Muscle of arm (tissue), 12 donors: Measurements from ENCODE around the gene SCUBE1. TPM values are rescaled to one million over a fixed set of nuclear protein-coding genes. Genes with fewer than 3 reads are reported as not detected.

Experiments used
- DNase-seq: peaks from one replicate; pipeline ENCODE4 v3.0.0-alpha.2; 2013
- polyA plus RNA-seq, 12 donors: library from polyadenylated mRNA; unstranded; fragments of 120-200 nt; gene quantifications; one replicate each; pipeline ENCODE4 v1.2.1, GENCODE V29; 2013; ENCODE audit not compliant: insufficient read length in 12 of 12

Gene SCUBE1
- polyA plus RNA-seq, 12 donors, result 0.21 to 5.5 (median 0.53) TPM; not detected in 2

DNA sequence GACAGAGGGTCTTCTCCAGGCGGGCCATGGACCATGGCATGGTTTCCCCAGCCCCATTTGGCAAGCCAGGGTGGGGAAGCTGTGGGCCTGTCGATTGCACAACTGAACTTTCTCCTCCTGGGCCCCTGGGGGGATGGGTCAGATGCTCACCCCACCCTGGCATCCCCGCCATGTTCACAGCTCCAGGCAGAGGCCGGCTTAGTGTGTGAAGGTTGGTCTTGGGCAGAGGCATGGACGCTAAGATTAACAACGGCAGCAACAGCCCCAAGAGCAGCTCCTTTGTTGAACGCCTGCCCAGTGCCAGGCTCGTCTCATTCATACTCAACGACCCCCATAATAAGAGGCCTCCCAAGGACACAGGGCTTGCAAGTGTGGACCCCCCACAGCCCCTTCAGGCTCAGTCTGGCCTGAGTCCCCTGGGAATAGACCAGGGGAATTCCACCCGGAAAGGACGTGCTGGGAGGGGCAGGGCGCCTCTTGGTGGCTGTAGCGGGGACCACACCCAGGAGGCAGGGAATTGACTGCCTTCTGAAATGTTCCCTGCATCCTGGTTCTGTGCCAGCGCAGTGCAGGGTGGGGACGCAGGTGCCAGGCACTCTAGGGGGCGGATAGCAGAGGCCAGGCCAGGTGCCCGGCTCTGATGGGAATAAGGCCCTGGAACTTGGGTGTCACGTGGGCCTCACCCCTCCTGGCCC lies 183.5 kb downstream of the SCUBE1 start:
- DNase-seq, result no peak

DNA sequence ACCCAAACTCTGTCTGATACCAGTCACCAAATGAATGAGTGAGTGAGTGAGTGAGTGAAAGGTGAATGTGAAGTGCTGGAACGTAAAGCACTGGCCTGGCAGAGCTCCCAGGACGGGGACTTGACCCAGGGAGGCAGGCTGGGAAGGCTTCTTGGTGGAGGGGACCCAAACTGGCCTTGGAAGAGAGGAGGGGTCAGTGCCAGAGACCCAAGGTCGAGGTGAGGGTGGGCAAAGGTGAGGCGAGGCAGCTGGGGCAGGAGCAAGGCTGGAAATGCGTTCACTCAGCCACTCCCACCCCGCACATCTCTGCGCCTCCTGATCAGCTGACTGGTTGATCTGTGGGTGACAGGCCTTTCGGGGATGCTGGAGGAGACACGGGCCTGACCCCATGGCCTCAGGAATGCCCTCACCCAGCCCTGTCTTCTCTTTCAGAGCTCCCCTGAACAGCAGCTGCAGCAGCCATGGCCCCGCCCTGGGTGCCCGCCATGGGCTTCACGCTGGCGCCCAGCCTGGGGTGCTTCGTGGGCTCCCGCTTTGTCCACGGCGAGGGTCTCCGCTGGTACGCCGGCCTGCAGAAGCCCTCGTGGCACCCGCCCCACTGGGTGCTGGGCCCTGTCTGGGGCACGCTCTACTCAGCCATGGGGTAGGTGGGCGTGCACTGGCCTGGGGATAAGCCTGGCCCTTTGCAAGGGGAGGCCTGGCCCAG lies 184.2 kb downstream of the SCUBE1 start:
- no peak for DNase-seq

DNA sequence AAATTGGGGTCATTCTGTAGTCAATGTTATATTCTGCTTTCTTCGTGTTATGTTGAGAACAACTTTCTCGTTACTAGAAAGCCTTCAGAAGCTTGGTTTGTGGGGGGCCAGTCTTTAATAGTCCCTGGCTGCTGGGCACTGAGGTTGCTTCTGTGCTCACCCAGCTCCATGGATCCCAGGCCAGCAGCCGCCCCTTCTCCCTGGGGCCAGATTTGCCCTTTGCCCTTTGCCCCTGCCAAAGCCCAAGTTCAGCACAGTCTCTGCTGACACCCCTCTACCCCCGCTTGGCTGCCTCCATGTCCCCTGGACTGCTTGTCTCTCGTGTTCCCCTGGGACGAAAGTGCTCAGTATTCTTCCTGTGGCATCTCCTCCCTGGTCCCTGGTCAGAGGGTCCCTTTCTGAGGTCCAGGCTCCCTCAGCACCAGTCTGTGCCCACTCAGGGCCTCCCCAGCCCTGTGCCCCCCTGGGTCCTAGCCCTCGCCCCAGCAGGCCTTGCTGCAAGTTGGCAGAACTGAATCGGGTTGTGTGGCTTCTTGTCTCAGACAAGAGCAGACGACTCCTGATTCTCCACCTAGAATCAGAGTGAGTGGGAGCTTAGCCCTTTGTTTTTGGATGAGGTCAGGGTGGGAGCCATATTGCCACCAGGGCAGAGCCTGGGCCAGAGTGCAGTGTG lies 185.2 kb downstream of the SCUBE1 start:
- no peak for DNase-seq

GRCh38 chr22:43156413-43156812 lies 186.8 kb downstream of the SCUBE1 start:
- DNase-seq, result no peak

DNA sequence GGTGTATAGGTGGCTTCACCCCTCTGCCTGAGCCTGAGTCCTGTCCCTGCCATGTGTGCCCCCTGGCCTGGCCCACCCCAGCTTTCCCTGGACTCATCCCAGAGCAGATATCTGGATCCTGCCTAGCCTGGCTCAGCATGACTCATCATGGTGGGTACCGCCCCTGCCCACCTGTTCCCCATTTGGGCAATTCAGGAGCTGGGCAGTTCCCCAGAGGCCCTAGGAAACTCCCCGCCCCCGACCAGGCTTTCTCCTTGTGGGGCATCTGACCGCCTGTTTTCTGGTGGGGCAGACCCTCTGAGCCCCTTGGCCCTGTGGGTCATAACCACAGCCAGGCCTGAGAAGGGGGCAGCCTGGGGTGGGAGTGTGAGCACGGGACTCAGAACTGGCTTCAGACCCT lies 187.4 kb downstream of the SCUBE1 start:
- DNase-seq, result no peak

- no peak for DNase-seq
Observed at GRCh38 chr22:43154887-43155536, 188.2 kb downstream of the SCUBE1 start.

GRCh38 chr22:43153899-43154298 lies 189.3 kb downstream of the SCUBE1 start:
- no peak for DNase-seq

DNA sequence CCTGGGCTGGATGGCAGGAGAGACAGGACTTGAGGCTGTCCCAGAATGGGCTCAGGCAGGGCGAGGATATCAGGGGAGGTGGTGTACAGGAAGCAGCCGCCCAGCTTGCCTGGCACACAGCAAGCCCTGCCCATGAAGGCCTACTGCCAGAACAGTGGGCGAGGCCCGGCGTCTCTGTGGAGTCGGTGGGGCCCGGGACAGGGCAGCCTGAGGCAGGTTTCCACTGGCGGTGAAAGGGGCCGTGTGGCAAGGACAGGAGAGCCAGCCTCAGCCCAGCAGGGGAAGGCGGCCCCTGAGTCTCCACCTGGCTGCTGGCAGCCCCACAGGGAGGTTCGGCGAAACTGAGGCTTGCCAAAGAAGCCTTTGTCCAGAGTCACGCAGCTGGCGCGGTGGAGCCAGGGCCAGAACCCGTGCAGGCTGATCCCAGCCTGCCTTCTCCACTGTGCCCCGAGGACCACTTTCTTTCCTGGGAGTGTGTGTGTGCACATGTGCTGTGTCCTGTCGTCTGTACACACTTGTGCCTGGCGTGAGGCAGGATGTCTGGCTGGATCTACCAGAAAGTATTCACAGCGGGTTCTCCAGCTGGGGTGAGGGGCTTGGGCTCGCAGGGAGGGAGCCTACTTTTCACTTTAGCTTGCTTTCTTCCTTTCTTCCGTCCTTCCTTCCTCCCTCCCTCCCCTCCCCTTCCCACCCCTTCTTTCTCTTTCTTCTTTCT lies 190.7 kb downstream of the SCUBE1 start:
- DNase-seq, result peak; percentile 29

DNA sequence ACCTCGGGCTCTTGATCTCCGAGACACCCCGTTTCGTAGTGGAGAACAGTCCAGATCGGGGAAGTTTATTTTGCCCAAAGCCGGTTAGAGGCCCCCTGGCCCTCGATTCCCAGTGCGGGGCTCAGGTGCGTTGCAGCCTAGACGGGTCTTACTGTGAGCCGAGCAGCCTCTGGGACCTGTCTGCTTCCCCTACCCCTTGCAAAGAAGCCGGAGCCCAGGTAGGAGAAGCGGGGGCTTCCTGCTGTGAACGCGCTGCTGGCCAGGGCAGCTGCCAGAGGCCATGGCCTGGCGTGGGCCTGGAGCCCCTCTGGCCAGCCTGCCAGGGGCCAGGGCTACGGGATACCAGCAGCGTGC lies 191.2 kb downstream of the SCUBE1 start:
- DNase-seq, result no peak

- DNase-seq, result peak; percentile 38
Observed at GRCh38 chr22:43151251-43152002, 191.7 kb downstream of the SCUBE1 start, which contains the start of gene TSPO. TSS of gene TSPO (plus strand) at chr22:43151559. CDS start at chr22:43159239, 7,680 bp downstream.

DNA sequence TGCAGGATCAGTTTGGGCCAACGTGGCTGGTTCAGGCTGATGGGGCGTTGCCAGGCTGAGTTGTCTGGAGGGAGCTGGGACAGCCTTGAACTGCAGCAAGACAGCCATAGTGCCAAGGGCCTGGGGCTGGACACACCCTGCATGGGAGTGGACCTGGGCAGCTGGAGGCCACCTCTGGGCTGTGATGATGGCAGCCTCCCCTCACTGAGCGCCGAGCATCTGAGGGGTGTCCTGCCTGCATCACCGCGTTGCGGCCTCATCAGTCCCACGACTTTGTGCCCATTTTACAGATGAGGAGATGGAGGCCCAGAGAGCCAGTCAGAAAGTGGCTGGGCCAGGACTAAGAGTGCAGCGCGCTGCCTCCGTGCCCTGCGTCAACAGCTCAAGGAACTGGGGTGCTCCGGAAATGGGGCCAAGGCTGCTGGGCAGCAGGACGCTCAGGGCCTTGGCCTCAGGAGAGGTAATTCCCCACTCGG lies 192.4 kb downstream of the SCUBE1 start:
- no peak for DNase-seq

DNA sequence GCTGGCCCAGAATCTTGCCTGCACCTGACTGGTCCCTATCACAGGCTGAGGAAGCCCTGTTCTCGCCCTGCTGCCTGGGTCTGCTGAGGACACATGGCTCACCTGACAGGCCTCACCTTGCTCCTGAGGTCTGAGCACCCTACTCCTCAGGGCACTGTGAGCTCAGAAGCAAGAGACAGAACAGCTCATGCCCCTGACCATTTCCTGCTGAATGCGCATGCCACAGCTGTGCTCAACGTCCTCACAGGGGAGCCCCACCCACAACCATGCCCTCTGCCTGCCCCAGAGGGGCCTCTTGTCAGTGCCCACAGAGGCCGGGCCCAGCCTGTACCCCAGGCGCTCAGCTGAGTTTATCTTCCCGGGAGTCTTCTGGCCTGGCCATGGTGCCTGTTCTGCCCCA lies 194.6 kb downstream of the SCUBE1 start:
- no peak for DNase-seq

GRCh38 chr22:43147821-43148220 lies 195.4 kb downstream of the SCUBE1 start:
- DNase-seq, result no peak

Other genes starting within 250 kb of the SCUBE1 start
- 1 to 10 TPM in 1 of 12 donors, under 1 TPM in 2, not detected in 9; 0.16 to 1.4 (median 0.81) TPM for gene BIK, start 232.6 kb downstream of the SCUBE1 start, polyA plus RNA-seq
- 10 to 100 TPM in 3 of 12 donors, 1 to 10 TPM in 8, not detected in 1; 8.1 to 17.7 (median 9.6) TPM for gene MCAT, start 200.0 kb downstream of the SCUBE1 start, polyA plus RNA-seq
- gene TSPO, start 191.8 kb downstream of the SCUBE1 start, polyA plus RNA-seq, result 100 to 1,000 TPM in 1 of 12 donors, 10 to 100 TPM in 10, not detected in 1; 40.3 to 105 (median 45.3) TPM
- 10 to 100 TPM in 11 of 12 donors, not detected in 1; 11.7 to 24.6 (median 14.1) TPM for gene TTLL12, start 156.2 kb downstream of the SCUBE1 start, polyA plus RNA-seq
- 10 to 100 TPM in 1 of 12 donors, 1 to 10 TPM in 2, under 1 TPM in 7, not detected in 2; 0.31 to 25.8 (median 0.70) TPM for gene MPPED1, start 68.6 kb upstream of the SCUBE1 start, polyA plus RNA-seq